ENCODE results near the gene CREB3L2.

GRCh38 chr7:137976696-137977095, 25.2 kb downstream of the CREB3L2 start:
- no peak for TF ChIP-seq POLR2A (IDR thresholded peaks at IDR 0.05; ENCODE audit: low read length)
- TF ChIP-seq GATA1 (IDR thresholded peaks at IDR 0.05; ENCODE audit: low read depth, low read length): no peak
